A673 (cell line): ENCODE data around the gene HDGFL2.

Experiments
- EZH2 ChIP-seq: fragments of 200-600 bp; sonication (generic); IDR thresholded peaks from 2 replicates; pipeline ENCODE4 v1.6.1; 2017; ENCODE audit warnings: borderline replicate concordance, low read depth, mild to moderate bottlenecking, mixed read lengths, antibody characterized with exemption, low read length; ENCODE audit not compliant: poor library complexity, severe bottlenecking
- TF ChIP-seq, protein P1 (sequence below): fragments of 300-800, 200-600 bp; sonication (generic); conservative IDR thresholded peaks from 2 replicates; pipeline ENCODE4 v1.5.1; 2017; ENCODE audit warnings: low read depth, mild to moderate bottlenecking, antibody characterized with exemption, low read length, moderate library complexity, mixed read lengths

DNA sequence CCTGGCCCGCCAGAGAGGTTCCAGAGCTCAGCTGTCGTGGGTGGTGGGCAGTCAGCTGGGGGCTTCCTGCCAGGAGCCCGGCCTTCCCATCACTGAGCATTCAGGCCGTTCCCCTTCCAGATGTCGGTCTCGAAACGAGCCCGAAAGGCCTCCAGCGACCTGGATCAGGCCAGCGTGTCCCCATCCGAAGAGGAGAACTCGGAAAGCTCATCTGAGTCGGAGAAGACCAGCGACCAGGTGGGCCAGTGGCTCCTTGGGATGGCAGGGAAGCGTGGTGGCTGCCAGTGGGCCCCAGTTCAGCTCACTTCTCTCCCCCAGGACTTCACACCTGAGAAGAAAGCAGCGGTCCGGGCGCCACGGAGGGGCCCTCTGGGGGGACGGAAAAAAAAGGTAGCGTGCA lies 19.3 kb downstream of the HDGFL2 start:
- TF ChIP-seq, protein P1, sequence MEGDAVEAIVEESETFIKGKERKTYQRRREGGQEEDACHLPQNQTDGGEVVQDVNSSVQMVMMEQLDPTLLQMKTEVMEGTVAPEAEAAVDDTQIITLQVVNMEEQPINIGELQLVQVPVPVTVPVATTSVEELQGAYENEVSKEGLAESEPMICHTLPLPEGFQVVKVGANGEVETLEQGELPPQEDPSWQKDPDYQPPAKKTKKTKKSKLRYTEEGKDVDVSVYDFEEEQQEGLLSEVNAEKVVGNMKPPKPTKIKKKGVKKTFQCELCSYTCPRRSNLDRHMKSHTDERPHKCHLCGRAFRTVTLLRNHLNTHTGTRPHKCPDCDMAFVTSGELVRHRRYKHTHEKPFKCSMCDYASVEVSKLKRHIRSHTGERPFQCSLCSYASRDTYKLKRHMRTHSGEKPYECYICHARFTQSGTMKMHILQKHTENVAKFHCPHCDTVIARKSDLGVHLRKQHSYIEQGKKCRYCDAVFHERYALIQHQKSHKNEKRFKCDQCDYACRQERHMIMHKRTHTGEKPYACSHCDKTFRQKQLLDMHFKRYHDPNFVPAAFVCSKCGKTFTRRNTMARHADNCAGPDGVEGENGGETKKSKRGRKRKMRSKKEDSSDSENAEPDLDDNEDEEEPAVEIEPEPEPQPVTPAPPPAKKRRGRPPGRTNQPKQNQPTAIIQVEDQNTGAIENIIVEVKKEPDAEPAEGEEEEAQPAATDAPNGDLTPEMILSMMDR = no peak
- TF ChIP-seq EZH2 = no peak
